Esophagus muscularis mucosa (tissue), 4 donors: ENCODE results near the gene MCUR1. TPM values are rescaled to one million over a fixed set of nuclear protein-coding genes. Genes with fewer than 3 reads are reported as not detected.
A peak's percentile ranks its signal among the peaks of the same experiment; 100 is the strongest.

Experiments used
- DNase-seq: peaks from one replicate; pipeline ENCODE4 v3.0.0-alpha.2; 2017; ENCODE audit errors: extremely low spot score
- H3K27ac ChIP-seq, 4 donors: fragments of 200-600 bp; sonication (generic); replicated peaks in 1 of 4; 1 replicate in 3 of 4; 2 replicates in 1 of 4; pipeline ENCODE4 v1.5.1; 2016 to 2019; ENCODE audit warnings: mild to moderate bottlenecking in 1 of 4
- H3K27me3 ChIP-seq, 4 donors: fragments of 200-600 bp; sonication (generic); one replicate each; pipeline versions ENCODE4 v1.5.1 to v1.6.0; 2016 to 2019
- H3K36me3 ChIP-seq, 4 donors: fragments of 200-600 bp; sonication (generic); one replicate each; pipeline ENCODE4 v1.5.1; 2016 to 2019
- H3K4me1 ChIP-seq, 4 donors: fragments of 200-600 bp; sonication (generic); one replicate each; pipeline ENCODE4 v1.5.1; 2016 to 2019
- H3K4me3 ChIP-seq, 4 donors: fragments of 200-600 bp; sonication (generic); 1 replicate in 2 of 4; 2 replicates in 2 of 4; pipeline ENCODE4 v1.5.1; 2016 to 2019; ENCODE audit warnings: mild to moderate bottlenecking in 4 of 4, moderate library complexity in 1 of 4
- H3K9me3 ChIP-seq, 4 donors: fragments of 200-600 bp; sonication (generic); 1 replicate in 3 of 4; 2 replicates in 1 of 4; pipeline ENCODE4 v1.5.1; 2016 to 2019
- EP300 ChIP-seq: sonication (generic); formaldehyde crosslinking; IDR thresholded peaks from one replicate; pipeline ENCODE4 v1.6.1; 2017; ENCODE audit warnings: antibody characterized with exemption
- POLR2A ChIP-seq: fragments of 450-650 bp; IDR thresholded peaks from one replicate; pipeline ENCODE4 v1.6.1; 2017; ENCODE audit warnings: antibody characterized with exemption, moderate library complexity, mild to moderate bottlenecking, low read depth
- POLR2AphosphoS5 ChIP-seq, 2 donors: sonication (generic); formaldehyde crosslinking; IDR thresholded peaks; one replicate each; pipeline ENCODE4 v1.6.1; 2017; ENCODE audit warnings: antibody characterized with exemption in 2 of 2
- WGBS: methylation state at CpG from one replicate; pipeline ENCODE4 v1.1.5; 2018; 5-methylcytosine and 5-hydroxymethylcytosine counted together
- intact Hi-C: fragments of 100-400 bp; cut with DNase I; formaldehyde crosslinking; loops from one replicate; pipeline ENCODE4 v1.15.1; 2023
- total RNA-seq, 4 donors: library from RNA; depleted of rRNA; stranded (reverse); fragments of >200 nt; gene quantifications; one replicate each; pipeline versions ENCODE4 v1.1.0 to v1.2.1, GENCODE V29; 2016
- TF ChIP-seq, protein P1 (sequence below), 3 experiments: fragments of 200-600 bp in 2 of 3; fragments of 450-650 bp in 1 of 3; sonication (generic) in 2 of 3; IDR thresholded peaks; one replicate each; pipeline ENCODE4 v1.5.1; 2017 to 2019; ENCODE audit warnings: antibody characterized with exemption in 3 of 3, mild to moderate bottlenecking in 2 of 3, moderate library complexity in 1 of 3

Gene MCUR1
- total RNA-seq, 4 donors from 2014 or later = 7.8 to 19.1 (median 17.9) TPM

DNA sequence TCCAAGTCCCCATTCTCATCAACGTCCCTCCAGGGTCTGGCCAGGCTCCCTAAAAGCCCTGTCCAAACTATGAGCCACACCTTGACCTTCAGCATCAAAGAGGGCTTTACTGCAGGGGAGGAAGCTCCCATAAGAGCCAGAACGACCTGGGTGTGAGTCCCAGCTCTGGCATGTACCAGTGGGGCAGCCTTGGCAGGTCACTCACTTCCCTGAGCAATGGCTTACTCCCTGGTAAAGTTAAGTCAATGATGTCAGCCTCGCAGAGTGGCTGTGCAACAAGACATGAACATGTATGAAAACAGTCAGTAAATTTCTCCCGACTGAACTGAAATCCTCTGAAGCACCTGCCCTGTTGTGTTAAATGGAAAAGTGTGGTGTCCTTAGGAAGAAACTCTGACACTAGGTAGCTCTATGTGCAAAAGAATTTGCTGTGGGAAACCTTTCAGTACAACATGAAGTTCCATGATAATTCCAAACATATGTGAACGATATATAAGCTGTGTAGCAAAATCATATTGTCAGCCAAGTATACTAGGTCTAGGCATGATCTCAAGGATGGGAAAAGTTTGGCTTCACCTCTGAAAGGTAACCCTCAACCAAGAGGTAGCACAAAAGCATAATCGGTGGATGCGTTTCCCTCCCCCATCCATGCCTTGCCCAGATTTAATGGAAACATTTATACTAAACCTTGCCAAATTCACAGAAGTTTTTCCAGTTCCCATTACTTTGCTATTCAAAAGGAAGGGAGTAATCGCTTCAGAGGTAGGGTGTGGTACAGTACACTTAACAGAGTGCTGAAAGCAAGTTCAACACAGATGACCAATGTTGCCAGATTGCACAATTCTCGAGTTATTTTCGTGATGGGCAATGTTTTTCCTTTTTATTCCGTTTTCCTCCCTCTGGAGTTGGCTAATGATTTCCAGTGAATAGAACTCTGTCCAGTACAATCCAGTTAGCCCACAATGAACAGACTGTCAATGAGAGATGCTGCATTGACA lies 53.8 kb downstream of the MCUR1 start:
- no peaks in the 10 kb centered on the region for H3K36me3 ChIP-seq
- no peaks in the 10 kb centered on the region for H3K9me3 ChIP-seq
- intact Hi-C loops = loop anchor here (2.0 kb wide), 1 partner anchor 48 kb away; no protein-coding TSS in a partner anchor
- WGBS = 52% methylated on average over 11 of the region's 11 CpGs
- DNase-seq = no peak
- no peaks in the 10 kb centered on the region for H3K27me3 ChIP-seq
- TF ChIP-seq, protein P1, sequence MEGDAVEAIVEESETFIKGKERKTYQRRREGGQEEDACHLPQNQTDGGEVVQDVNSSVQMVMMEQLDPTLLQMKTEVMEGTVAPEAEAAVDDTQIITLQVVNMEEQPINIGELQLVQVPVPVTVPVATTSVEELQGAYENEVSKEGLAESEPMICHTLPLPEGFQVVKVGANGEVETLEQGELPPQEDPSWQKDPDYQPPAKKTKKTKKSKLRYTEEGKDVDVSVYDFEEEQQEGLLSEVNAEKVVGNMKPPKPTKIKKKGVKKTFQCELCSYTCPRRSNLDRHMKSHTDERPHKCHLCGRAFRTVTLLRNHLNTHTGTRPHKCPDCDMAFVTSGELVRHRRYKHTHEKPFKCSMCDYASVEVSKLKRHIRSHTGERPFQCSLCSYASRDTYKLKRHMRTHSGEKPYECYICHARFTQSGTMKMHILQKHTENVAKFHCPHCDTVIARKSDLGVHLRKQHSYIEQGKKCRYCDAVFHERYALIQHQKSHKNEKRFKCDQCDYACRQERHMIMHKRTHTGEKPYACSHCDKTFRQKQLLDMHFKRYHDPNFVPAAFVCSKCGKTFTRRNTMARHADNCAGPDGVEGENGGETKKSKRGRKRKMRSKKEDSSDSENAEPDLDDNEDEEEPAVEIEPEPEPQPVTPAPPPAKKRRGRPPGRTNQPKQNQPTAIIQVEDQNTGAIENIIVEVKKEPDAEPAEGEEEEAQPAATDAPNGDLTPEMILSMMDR (IDR thresholded peaks at IDR 0.05) = no peak
- peak; percentile 65 to 66 for TF ChIP-seq POLR2AphosphoS5 (IDR thresholded peaks at IDR 0.05)
- H3K4me3 ChIP-seq = no peak overlapping the region
- H3K27ac ChIP-seq = peak overlapping the region; percentile 56 to 76 (median 70)
- peaks cover 13 to 39% (median 35%) of the 10 kb centered on the region in 4 donors for H3K4me1 ChIP-seq

DNA sequence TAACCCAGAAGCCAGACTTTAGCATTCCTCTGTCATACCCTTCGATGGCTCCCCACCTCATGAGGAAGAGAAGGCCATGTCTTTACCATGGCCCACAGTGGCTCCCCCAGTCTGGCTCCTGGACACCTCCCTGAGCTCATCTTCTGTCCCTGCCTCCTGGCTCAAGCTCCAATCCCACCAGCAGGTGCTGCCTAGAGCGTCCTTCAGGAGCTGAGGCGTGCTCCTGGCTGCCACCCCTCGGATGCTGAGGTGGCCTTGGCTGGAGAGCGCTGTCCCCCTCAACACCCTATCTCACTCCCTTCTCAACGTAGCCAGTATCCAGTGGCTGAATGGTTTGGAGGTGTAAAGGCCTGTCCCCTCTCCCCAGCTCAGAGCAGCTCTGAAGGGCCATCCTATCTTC lies 55.3 kb downstream of the MCUR1 start:
- intact Hi-C loops = no loop called here
- WGBS = 91% methylated on average over 6 of the region's 6 CpGs

DNA sequence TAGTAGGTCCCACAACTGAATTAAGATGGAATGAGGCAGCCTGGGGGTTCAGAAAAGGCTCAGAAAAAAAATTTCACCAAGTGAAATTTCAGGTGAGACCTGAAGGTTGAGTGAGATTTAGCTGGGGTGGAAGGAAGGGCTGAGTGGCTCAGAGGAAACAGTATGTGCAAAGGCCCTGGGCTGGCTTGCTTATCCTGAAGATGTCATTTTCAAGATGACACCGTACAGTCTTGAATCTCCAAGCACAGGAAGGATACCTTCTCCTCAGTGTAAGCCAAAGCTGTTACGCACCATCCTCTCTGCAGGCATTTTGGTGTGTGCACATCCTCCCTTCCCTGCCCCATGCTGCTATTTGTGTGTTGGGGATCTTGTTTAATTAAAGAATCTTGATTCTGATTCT lies 59.7 kb downstream of the MCUR1 start:
- DNase-seq = no peak
- no peaks in the 10 kb centered on the region for H3K9me3 ChIP-seq
- 97% methylated on average over 2 of the region's 2 CpGs for WGBS
- H3K27me3 ChIP-seq = no peaks in the 10 kb centered on the region
- H3K36me3 ChIP-seq = no peaks in the 10 kb centered on the region
- H3K4me3 ChIP-seq = no peak overlapping the region
- intact Hi-C loops = no loop called here
- H3K4me1 ChIP-seq = peaks cover 0 to 9% (median 0%) of the 10 kb centered on the region in 4 donors
- no peak overlapping the region for H3K27ac ChIP-seq
- TF ChIP-seq, protein P1 (IDR thresholded peaks at IDR 0.05) = no peak
- TF ChIP-seq EP300 (no peak), POLR2AphosphoS5 (IDR thresholded peaks at IDR 0.05) (no peak), POLR2A (no peak)

More for the DNA sequence above, 55.3 kb downstream of the MCUR1 start:
- no peaks in the 10 kb centered on the region for H3K9me3 ChIP-seq
- H3K36me3 ChIP-seq = no peaks in the 10 kb centered on the region
- H3K4me3 ChIP-seq = no peak overlapping the region
- no peaks in the 10 kb centered on the region for H3K27me3 ChIP-seq
- peaks cover 13 to 48% (median 35%) of the 10 kb centered on the region in 4 donors for H3K4me1 ChIP-seq
- DNase-seq = no peak
- TF ChIP-seq, protein P1 (IDR thresholded peaks at IDR 0.05) = no peak
- no peak for TF ChIP-seq EP300
- TF ChIP-seq POLR2AphosphoS5 (IDR thresholded peaks at IDR 0.05) = no peak
- TF ChIP-seq POLR2A = no peak
- H3K27ac ChIP-seq = no peak overlapping the region

DNA sequence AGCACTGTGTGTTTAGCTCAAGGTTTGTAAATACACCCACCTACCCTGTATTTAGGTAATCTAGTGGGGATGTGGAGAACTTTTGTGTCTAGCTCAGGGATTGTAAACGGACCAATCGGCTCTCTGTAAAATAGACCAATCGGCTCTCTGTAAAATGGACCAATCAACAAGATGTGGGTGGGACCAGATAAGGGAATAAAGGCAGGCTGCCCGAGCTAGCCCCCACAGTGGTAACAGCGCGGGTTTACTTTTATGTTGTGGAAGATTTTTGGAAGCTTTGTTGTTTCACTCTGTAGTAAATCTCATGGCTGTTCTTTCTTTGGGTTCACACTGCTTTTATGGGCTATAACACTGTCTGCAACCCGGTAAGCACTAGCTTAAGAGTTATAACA lies 70.6 kb downstream of the MCUR1 start:
- no peak for DNase-seq
- Histone ChIP-seq H3K27me3 (no peaks in the 10 kb centered on the region), H3K36me3 (no peaks in the 10 kb centered on the region), H3K27ac (no peak overlapping the region), H3K9me3 (no peaks in the 10 kb centered on the region), H3K4me3 (no peak overlapping the region), H3K4me1 (no peaks in the 10 kb centered on the region)
- WGBS = 96% methylated on average over 7 of the region's 7 CpGs
- TF ChIP-seq POLR2AphosphoS5 (IDR thresholded peaks at IDR 0.05) = no peak
- no peak for TF ChIP-seq POLR2A
- TF ChIP-seq EP300 = no peak
- intact Hi-C loops = no loop called here

DNA sequence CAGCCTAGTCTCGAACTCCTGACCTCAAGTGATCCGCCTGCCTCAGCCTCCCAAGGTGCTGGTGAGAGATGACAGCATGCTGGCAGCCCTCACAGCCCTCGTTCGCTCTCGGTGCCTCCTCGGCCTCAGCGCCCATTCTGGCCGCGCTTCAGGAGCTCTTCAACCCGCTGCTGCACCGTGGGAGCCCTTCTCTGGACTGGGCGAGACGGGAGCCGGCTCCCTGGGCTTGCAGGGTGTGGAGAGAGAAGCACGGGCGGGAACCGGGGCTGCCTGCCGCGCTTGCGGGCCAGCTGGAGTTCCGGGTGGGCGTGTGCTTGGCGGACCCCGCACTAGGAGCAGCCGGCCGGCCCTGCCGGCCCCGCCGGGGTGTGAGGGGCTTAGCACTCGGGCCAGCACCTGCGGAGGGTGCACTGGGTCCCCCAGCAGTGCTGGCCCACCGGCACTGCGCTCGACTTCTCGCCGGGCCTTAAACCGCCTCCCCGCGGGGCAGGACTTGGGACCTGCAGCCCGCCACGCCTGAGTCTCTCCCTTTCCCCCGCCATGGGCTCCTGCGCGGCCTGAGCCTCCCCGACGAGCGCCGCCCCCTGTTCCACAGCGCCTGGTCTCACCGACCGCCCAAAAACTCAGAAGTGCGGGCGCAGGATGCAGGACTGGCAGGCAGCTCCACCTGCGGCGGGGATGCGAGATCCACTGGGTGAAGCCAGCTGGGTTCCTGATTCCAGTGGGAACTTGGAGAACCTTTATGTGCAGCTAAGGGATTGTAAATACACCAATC lies 71.2 kb downstream of the MCUR1 start:
- H3K27ac ChIP-seq = peak overlapping the region in 2 of 4 donors; percentile 14 to 22
- H3K36me3 ChIP-seq = no peaks in the 10 kb centered on the region
- no peak for TF ChIP-seq EP300
- TF ChIP-seq POLR2A = no peak
- TF ChIP-seq, protein P1 (IDR thresholded peaks at IDR 0.05) = no peak
- TF ChIP-seq POLR2AphosphoS5 (IDR thresholded peaks at IDR 0.05) = no peak
- no peaks in the 10 kb centered on the region for H3K27me3 ChIP-seq
- intact Hi-C loops = no loop called here
- H3K9me3 ChIP-seq = no peaks in the 10 kb centered on the region
- H3K4me3 ChIP-seq = peak overlapping the region; percentile 12 to 44 (median 36)
- no peak for DNase-seq
- H3K4me1 ChIP-seq = no peaks in the 10 kb centered on the region
- 75% methylated on average over 41 of the region's 56 CpGs for WGBS
